ENCODE measurements around the gene PRR23A.

PRR23A gene

GRCh38 chr3:138972941-138973340 lies 33.1 kb downstream of the PRR23A start:
- no peak for DNase-seq (ENCODE audit: low spot score)

GRCh38 chr3:138971766-138972320 lies 34.2 kb downstream of the PRR23A start:
- no peak for DNase-seq (ENCODE audit: low spot score)

- no peak for DNase-seq (ENCODE audit: low spot score)
These were observed 41.1 kb downstream of the PRR23A start for GRCh38 chr3:138964923-138965322.

GRCh38 chr3:138964264-138964663 lies 41.8 kb downstream of the PRR23A start:
- no peak for DNase-seq (ENCODE audit: low spot score)

- DNase-seq (ENCODE audit: low spot score), result no peak
These were observed 43.1 kb downstream of the PRR23A start for GRCh38 chr3:138962854-138963560.

GRCh38 chr3:138960417-138960852 lies 45.6 kb downstream of the PRR23A start:
- no peak for DNase-seq (ENCODE audit: low spot score)
